NCI-H146 (cell line): ENCODE results near the gene EFCAB11.
A peak's percentile ranks its signal among the peaks of the same experiment; 100 is the strongest.

ENCODE experiments used
- DNase-seq: peaks from one replicate; lab custom pipeline; 2025; lab: John Stamatoyannopoulos, UW

The EFCAB11 gene, protein sequence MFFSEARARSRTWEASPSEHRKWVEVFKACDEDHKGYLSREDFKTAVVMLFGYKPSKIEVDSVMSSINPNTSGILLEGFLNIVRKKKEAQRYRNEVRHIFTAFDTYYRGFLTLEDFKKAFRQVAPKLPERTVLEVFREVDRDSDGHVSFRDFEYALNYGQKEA

DNA sequence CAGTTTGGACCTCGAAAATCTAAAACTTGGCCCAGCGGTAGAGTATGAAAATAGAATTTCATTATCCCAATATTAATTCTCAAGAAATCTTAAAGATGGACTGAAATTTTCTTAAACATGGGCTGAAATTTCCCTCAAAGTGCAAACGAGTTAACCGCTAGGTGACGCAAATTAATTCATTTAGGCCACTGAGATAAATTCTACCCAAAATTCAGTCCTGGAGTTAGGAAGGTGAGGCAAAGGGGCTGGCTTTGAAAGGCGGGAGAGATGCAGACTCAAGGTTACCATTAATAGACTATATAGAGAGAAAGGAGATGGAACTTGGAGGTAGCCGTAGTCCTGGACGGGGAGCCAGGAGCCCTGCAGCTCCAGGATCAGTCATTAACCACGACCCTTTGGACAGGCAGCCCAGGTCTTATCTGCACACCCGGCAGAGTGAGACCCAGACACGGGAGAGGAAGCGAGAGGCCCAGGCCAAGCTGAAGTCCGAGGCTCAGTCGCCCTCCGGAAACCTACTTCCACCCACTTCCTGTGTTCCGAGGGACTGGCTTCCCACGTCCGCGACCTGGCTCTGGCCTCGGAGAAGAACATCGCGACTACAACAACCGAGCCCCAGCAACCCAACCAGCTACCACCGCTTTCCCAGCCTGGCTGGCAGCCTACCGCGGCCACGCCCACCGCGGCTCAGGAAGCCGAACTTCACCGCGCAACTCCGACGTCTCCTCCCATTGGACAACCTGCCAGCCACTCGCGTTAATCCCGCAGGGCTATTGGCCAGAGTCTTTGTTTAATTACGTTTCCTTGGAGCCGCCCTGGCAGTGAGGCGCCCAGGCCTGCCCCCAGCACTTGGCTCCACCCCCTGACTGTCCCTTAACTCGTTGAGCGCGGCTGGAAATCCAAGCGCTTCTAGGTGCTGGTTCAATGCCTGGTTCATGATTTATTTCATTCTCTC, at the start of gene EFCAB11:
EFCAB11 (minus strand) TSS at position 661 of the 952 bp plus-strand sequence; CDS start at position 591, 70 bp downstream.
- DNase-seq = peak; percentile 99

DNA sequence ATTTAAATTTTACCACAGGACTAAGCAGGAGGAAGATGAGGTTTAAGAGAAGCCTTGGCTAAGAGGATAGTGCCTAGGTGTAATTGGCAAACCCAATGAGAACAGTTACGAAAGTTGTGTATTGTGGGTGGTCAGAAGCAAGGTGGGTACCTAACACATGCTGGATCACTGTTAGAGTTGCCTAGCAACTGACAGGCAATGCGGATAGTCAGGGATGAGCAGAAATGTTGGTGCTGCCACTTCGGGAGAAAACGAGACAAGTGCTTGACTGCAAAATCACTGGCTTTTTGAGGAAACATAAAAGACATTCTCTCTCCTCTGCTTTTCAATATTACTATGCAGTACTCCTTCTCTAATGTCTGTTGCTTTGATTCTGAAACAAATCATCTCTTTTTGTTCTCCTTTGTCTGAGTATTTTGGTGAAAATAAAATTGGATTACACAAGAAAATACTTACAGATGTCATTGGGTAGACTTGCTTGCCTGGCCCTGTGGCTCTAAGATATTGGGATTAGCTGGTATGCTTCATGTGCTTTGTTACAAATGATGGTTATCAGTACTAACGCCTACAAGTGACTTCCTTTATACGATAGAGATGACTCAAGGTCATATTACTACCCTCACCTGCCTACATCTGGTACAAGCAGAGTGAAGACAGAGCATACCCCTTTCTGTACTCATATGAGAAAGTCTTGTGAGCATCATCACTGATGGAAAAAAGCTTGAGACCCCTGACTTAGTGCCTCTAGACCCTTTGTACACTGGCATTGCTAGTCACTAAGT, 49.2 kb upstream of the EFCAB11 start:
- no peak for DNase-seq

DNA sequence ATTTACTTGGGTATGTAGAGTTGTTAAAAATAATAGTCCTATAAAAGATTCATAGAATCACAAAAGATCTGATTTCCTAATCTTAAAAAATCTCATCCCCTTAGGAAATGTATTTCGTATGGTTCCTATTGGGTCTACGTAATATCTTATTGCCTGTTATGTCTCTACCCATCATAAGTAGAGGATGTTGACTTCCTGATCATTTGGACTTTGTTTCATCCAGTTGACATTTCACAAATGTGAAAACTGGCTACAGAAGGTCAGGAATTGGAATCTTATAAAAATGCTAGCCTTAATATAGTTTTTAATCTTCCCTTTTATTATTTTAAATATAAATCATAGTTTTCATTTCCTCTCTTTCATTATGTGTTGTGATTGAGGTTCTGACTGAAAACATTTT, 46.4 kb upstream of the EFCAB11 start:
- DNase-seq = no peak

DNA sequence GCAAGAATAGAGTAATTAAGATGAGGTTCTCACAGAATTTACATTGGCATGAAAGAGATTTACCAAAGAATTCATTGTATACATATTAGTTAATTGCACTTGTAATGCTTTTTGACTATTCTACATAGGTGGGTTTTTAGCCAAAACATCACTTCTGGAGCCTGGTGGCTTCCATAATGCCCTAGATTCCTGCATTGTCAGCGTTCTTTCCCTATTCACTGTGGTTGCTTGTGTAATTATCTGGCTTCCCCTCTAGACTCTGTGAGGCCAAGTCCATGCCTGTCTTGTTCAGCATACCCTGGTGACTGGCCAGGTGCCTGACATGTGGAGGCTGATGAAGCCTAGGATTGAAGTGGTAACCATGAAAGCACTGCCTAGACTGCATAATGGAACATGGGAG, 42.4 kb upstream of the EFCAB11 start:
- no peak for DNase-seq

DNA sequence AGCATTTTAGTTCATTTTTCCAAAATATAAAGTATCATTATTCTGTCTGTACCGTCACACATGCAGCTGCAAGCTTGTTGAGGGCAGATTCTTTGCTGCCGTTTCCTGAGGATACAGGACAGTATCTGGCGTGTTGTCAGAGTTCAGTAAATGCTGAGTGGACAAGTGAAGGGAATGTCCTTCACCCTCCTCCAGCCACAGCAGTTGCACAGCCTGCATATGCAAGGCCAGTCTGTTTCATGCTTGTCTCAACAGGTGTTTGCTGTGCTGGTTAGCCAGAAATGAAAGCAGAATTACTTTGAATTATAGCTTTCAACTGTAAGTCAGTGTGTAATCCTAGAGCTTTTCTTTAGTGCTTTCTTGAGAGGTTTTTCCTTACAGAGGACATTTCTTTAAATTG, 37.7 kb upstream of the EFCAB11 start:
- DNase-seq = no peak

DNA sequence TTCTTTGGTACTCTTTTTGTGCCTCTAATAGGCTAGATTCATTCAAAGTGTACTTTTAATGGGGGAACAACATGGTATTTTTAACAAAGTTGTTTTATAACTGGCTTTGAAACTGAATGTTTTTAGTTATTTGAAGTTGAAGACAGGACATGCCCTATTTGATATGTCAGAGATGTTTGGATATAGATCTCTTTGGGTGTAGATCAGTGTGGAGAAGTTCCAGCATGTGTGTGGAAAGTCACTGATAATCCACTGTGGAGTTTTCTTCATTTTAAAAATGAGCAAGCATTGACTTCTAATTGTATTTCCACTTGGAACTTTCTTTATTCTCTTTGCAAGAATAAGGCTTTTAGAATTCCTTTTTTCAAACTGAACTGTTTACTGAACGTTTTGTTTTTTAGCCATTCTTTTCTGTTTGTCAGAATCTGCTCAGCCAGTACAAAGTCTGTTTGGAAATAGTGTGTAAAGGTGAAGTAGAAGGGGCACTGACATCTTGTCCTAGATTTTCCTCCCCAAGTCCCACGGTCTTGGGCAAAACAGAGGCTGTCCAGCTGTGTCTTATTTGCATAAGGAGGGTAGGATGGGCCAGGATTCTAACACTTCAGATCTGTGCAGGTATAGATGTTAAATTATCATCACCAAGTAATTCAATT, 36.2 kb upstream of the EFCAB11 start:
- no peak for DNase-seq

DNA sequence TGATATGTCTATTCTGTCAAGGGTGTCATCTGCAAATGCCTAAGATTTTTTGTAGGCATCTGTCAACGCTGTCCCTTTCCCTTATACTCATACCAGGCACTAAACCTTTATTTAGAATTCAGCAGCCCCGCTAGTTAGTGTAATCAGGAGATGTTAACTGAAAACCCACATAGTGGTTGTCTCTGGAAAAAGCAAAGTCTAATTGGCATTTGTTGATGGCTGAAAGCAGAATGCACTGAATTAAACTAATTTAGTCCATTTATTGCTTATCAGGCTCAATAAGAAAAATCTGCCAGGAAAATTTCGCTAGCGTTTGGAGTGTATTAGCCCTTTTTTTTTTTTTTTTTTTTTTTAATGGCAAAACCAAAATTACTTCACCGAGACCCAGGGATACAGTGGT, 35.7 kb upstream of the EFCAB11 start:
- no peak for DNase-seq

DNA sequence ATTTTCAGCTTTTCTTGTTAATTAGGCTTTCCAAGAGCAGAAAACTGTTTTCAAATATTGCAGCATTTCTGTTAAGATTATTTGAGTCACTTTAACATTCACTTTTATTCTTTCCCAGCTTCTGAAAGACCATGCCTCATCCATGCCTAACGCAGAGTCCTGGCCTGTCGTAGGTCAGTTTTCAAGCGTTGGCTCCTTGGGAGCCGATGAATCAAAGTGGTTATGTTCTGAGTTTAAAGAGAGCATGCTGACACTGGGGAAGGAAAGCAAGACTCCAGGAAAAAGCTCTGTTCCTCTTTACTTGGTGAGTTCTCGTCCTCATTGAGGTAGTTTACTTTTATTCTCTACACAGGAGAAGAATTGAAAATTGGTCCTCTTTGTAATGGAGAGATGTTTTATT, 34.3 kb upstream of the EFCAB11 start:
- no peak for DNase-seq

DNA sequence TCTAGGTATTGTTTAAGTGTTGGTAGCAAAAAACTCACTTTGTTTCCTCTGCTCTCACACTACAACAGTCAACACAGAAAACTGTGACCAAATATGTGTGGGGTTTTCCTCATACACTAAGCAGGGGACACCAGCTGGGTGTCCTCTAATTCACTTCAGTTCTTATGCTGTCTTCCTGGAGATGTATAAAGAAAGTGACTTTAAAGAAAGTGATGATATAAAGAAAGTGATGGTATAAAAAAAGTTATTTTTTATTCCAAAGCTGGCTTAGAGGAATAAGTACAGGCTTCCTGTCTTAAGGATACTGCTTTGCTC, 32.6 kb upstream of the EFCAB11 start:
- no peak for DNase-seq

DNA sequence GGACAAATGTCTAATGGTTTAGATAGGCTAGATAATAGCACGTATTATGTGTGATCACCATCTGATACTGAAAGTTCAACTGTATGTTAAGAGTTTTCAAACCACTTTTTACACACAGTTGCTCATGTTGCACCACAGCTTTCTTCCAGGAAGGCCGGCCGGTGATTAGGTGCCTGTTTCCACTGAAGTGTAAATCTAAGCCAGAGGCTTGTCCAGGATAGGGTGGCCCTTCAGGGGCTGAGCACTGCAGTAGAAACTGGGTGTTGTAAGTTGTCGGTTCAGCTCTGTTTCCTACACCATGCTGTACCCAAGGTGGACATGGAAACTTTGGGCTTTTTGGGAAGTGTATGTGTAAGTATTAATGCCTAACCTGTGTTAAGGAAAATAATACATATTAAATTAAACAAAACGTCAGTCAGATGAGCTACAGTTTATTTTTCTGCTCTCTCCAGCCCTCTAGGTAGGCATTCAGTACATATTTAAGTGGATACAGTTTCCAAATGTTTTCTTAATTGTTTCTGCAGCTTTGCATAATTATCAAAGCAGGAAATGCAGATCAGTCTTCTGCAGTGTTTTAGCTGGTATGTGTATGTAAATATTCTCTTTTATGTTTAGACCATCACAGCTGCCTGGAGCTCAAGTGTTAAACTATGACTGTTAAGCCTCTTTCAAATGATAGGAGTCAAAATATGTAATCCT, 32.1 kb upstream of the EFCAB11 start:
- no peak for DNase-seq

DNA sequence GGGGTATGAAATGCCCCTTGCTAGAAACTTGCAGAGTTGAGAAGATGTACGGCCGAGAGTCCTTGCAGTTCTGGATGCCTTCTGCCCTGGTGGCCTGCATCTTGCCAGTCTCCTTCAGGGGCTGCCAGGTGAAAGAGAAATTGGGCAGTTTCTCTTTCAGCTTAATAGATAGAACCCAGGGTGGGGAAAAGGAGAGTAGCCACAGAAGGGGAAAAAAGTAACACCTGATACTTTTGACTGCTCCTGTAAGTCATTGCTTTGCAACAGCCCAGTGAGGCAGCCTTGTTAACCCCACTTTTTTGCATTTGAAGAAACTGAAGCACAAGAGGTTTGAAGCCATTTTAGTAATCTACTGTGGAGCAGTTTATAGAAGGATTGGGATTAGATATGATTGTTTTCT, 28.8 kb upstream of the EFCAB11 start:
- no peak for DNase-seq

DNA sequence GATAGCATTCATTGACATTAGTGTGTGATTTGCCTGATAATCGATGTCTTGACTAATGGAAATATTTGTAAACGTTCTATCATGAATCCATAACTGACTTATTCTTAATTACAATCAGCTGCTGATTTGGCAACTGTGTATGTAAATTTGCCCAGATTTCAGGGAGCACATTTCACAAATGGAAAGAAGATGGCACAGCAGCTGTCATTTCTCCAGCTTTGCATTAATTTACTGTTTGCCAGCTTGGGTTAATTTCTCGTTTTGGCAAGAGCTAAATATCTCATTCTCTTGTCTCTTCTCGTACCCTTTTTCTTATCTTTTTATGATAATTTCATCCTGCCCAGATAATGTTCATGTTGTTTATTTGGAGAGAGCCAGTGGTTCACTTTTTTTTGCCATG, 24.1 kb upstream of the EFCAB11 start:
- no peak for DNase-seq

DNA sequence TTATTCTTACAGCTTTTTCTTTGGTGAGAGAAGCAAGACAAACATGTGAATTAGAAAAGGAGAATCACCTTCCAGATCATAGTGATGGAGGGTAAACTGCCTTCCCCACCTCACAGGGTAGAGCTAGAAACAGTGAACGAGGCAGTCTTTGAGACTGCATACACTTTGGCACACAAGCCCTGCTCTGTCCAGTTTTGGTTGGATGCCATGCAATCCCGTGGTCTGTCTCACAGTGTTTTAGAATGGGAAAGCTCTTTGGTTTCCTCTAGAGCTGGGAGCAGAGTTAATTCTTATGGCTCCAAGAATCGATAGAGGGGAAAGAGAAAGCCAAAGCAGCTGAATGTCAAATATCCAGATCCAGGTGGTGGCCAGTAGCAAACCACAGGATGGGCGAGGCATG, 23.1 kb upstream of the EFCAB11 start:
- DNase-seq = no peak

DNA sequence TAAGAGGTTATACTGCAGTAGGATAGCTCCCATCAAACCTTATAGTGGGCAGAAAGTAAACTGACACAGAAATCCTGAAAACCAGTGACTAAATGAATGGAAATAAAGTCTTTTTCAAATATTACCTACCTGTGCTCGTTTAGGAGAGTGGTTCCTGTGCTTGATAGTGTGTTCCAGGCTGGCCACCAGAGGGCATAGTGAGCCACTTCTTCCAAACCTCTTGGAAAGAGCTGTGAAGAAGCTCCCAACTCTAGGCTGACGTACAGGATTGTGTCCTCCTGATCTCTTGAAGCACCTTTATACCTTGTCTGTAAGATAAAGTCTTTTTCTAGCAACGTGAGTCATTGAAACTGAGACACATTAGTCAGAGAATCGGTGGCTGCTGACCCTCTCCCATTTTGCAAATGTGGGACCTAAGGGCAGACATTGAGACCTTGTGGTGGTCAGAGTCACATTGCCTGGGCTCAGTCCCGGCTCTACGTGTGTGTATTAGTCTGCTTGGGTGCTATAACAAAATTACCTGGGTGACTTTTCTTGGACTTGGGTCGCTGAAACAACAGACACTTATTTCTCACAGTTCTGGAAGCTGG, 18.8 kb upstream of the EFCAB11 start:
- DNase-seq = peak; percentile 61

DNA sequence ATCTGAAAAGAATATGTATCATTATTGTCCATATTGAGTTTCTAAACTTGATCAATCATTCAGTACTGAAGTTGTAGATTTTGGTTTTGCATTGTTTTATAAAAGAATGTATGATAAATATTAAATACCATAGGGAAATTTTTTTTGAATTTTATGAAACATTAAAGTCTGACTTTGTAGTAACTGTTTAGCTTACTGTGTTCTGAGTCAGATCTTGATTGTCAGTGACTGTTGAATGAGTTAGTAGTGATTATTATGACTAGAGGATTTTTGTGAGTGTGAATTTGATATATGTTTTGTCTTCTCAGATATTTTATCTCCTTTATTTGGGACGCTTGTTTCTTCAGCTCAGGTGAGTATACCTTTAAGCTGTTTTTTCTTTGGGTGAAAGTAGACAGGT, 11.3 kb upstream of the EFCAB11 start:
- no peak for DNase-seq

DNA sequence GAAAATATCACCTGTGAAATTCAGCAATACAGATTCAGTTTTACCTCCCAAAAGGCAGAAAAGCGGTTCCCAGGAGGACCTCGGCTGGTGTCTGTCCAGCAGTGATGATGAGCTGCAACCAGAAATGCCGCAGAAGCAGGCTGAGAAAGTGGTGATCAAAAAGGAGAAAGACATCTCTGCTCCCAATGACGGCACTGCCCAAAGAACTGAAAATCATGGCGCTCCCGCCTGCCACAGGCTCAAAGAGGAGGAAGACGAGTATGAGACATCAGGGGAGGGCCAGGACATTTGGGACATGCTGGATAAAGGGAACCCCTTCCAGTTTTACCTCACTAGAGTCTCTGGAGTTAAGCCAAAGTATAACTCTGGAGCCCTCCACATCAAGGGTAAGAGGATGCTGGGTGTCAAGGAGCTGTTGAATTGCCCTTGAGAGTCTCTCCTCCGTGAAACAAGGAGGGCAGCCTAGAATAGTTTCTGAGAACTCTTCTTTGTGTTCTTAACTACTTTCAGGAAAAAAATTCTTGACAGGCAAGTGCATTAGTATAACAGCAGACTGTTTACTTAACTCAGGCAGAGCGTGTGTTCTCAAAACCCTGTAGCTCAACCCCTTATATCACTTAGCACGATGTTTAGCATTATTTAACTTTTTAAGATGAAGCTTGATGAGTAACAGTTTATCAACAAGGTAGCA, 8.9 kb upstream of the EFCAB11 start:
- DNase-seq = no peak

DNA sequence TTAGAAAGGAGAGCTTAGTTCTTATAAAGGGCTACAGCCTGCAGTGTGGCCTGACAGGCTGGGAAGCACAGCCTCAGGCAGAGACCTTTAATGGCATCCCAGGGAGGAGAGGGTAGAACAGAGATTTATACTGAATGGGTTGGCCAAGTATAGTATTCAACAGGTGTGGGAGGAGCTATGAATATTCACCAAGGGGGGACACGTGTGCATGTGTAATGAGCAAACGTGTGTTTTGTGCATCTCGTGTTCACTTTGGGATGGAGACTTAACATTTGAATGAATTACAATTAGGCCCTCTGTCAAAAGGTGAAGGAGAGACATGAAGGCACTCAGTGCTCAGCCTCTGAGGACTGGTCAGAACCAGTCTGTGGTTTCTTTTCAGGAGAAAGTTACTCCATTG, 6.4 kb upstream of the EFCAB11 start:
- no peak for DNase-seq

DNA sequence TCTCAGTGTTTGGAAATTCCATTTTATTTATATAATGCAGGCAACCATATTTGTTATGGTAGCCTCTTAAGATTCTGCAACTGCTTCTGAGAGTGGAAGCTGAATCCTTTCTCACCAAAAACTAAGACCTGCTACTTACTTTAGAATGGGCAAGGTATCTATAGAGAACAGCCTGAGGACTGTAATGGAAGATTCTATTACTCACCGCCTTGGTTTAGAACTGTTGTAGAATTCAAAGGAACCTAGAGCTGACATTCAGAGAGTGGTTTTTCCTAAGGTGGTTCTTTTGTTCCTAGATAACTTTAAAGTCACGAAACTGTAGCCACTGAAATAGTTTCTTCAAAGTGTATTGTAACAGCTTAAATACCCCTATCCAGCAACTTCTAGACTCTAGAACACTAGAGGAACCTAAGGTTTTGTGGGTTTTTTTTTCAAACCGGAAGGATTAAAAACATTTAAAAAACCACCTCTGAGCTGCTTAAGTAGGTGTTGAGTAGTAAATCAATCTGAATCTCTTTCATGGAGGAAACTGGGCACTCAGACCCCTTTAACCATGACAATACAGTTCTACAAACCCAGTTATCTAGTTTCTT, 5.4 kb upstream of the EFCAB11 start:
- DNase-seq = no peak

DNA sequence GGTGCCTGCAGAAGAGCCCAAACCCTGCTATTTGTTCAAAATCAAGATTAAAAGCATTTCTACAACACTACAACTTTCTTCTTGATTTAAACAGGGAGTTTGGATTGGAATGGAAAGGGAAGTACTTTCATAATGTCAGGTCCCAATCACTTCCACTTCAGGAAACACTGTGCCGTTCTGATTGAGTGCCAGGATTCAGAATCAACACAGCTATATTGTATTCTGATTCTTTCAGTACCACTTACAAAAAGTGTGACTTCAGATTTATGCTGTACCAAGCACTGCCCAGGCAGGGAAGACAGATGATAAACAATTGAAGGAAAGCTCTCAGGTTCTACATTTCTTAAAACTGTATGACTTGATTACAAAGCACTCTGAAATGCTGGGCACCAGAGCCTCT, 4.4 kb upstream of the EFCAB11 start:
- no peak for DNase-seq

DNA sequence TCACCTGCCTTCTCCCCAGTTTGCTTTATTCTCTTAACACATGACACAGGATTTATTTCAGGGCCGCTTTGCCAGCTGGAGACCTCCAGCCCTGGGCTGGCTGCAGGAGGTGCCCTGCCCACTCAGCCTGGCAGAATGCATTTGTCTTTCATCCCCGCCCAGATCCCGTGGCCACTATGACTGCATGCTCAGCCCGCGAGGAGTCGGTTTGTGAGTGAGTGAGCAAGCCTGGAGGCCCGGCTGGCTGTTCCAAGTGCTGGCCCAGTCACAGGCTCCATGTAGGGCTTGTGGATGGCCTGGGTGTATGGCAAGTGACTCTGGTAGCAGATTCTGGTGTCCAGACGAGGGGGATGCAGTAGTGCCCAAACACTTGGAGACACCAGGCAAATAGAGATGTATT, 3.3 kb upstream of the EFCAB11 start:
- DNase-seq = no peak
